RKO (cell line): ENCODE results near the gene CLDN24.
"Not testable (repeated sequence)": the region's sequence is repeated elsewhere in the genome, so short reads cannot be mapped to it uniquely, and the experiment has no call there.

ENCODE experiments used
- DNase-seq: peaks from one replicate; pipeline ENCODE4 v3.0.0-alpha.2; 2016; ENCODE audit warnings: low spot score

CLDN24 gene

GRCh38 chr4:183347146-183347545 is 24.9 kb upstream of the CLDN24 start:
- DNase-seq = no peak

- DNase-seq = no peak
These were observed 23.0 kb upstream of the CLDN24 start for GRCh38 chr4:183345261-183345660.

GRCh38 chr4:183344523-183345255 is 22.5 kb upstream of the CLDN24 start:
- no peak for DNase-seq

GRCh38 chr4:183343730-183344129 is 21.5 kb upstream of the CLDN24 start:
- DNase-seq = no peak

- DNase-seq = no peak
These were observed 20.6 kb upstream of the CLDN24 start for GRCh38 chr4:183342541-183343533.

- no peak for DNase-seq
These were observed 15.6 kb upstream of the CLDN24 start for GRCh38 chr4:183337833-183338232.

- no peak for DNase-seq
These were observed 15.1 kb upstream of the CLDN24 start for GRCh38 chr4:183337349-183337748.

GRCh38 chr4:183335369-183335940 is 13.2 kb upstream of the CLDN24 start:
- DNase-seq = peak; percentile 95

GRCh38 chr4:183333983-183334382 is 11.8 kb upstream of the CLDN24 start:
- DNase-seq = peak; percentile 22

GRCh38 chr4:183333202-183333601 is 11.0 kb upstream of the CLDN24 start:
- DNase-seq = no peak

GRCh38 chr4:183332447-183332846 is 10.2 kb upstream of the CLDN24 start:
- DNase-seq = no peak

- DNase-seq = no peak
These were observed 8.6 kb upstream of the CLDN24 start for GRCh38 chr4:183330841-183331240.

- no peak for DNase-seq
These were observed 7.9 kb upstream of the CLDN24 start for GRCh38 chr4:183329954-183330742.

- no peak for DNase-seq
These were observed 7.0 kb upstream of the CLDN24 start for GRCh38 chr4:183329244-183329643.

- no peak for DNase-seq
These were observed 6.6 kb upstream of the CLDN24 start for GRCh38 chr4:183328832-183329231.

- DNase-seq = no peak
These were observed 5.6 kb upstream of the CLDN24 start for GRCh38 chr4:183327827-183328226.

- DNase-seq = peak; percentile 68
These were observed 4.6 kb upstream of the CLDN24 start for GRCh38 chr4:183326853-183327252.

- not testable (repeated sequence) for DNase-seq
These were observed 4.2 kb upstream of the CLDN24 start for GRCh38 chr4:183326387-183326786.

GRCh38 chr4:183324619-183325018 is 2.4 kb upstream of the CLDN24 start:
- DNase-seq = no peak

- not testable (repeated sequence) for DNase-seq
These were observed 1.8 kb upstream of the CLDN24 start for GRCh38 chr4:183324056-183324455.

GRCh38 chr4:183323295-183323694 is 1.1 kb upstream of the CLDN24 start:
- DNase-seq = no peak

GRCh38 chr4:183321516-183321915 is 710 bp downstream of the CLDN24 start:
- no peak for DNase-seq
